Skeletal muscle cell (primary cell): ENCODE results near the gene PARK7.

Experiments
- DNase-seq: peaks from one replicate; pipeline ENCODE4 v3.0.0-alpha.2; 2010; ENCODE audit warnings: low read depth
- H3K4me3 ChIP-seq: 2 replicates; pipeline ENCODE4 v1.5.1; 2011; ENCODE audit warnings: low read depth, mild to moderate bottlenecking, control low read depth, low read length, moderate library complexity

Gene PARK7

GRCh38 chr1:8004803-8005573, 43.5 kb downstream of the PARK7 start:
- no peak overlapping the region for H3K4me3 ChIP-seq
- DNase-seq, result peak; percentile 96

GRCh38 chr1:8006037-8006963, 44.8 kb downstream of the PARK7 start:
- no peak overlapping the region for H3K4me3 ChIP-seq

GRCh38 chr1:8009043-8010002, 47.8 kb downstream of the PARK7 start:
- DNase-seq, result no peak
- H3K4me3 ChIP-seq, result no peak overlapping the region

More at GRCh38 chr1:8006037-8006963, 44.8 kb downstream of the PARK7 start:
- no peak for DNase-seq

DNA sequence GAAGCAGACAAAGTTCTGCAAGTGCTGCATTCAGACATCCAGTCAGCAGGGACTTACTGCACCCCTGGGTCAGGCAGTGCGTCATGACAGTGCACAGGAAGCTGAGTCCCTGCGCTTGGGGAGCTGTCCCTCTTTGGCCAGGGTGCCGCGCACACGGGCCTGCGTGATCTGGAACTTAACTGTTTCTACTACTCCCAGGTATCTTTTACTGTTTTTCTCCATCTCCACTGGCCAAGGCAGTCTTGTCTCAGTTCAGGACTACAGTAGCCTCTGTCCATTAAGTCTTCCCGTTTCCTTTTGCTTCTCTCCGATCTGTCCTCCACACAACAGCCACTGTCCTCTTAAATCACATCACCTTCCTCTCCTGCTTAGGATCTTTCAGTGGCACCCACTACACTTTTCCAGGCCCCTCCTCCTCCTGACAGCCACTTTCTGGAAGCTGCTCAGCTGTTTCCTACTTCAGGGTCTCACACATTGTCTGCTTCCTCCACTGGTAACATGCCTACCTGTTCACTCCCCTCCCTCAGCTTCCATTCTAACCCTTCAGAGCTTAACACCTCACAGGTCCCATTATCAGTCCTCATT, 48.7 kb downstream of the PARK7 start:
- H3K4me3 ChIP-seq, result no peak overlapping the region
- DNase-seq, result no peak

GRCh38 chr1:8011016-8011415, 49.5 kb downstream of the PARK7 start:
- no peak for DNase-seq
- no peak overlapping the region for H3K4me3 ChIP-seq

DNA sequence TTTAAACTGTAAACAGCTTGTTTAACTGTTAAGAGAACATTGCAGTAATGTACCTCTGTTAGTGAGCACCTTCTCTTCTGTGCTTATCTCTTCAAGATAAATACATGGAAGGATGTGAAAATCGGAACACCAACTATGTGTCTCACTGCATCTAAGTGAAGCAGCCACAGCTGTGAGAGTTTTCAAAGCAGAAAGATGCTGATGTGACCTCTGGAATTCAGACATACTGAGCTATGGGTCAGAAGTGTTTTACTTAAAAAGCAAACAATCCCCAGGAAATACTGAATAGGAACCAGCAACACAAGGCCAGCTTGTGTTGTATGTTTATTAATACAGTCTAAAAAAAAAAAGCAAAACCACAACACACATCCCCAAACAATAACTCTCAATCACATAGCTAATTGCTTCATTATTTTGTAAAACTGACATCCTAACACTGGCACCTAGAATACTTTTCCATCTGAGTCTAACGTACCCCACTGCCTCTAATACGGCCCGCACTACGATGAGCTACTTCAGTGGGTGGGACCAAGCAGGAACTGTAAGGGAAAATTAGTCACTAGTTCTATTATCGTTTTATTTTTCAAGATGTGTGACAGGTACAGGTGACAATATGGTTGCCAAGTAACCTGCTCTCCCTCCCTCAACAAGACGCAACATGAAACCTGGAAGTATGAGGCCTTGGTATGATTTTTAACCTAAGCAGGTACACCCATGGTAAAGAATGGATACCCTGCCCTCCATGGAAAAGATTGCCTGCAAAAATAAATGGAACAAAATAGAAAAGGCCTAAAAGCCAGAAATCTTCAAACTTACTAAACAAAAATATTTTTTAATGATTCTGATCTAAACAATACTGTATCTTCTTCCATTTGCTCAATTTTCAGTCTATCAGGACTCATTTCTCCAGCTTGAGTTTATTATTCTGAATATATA, 50.7 kb downstream of the PARK7 start:
- DNase-seq, result no peak

GRCh38 chr1:8012955-8013354, 51.4 kb downstream of the PARK7 start:
- no peak for DNase-seq
- no peak overlapping the region for H3K4me3 ChIP-seq

More for the DNA sequence above, 50.7 kb downstream of the PARK7 start:
- H3K4me3 ChIP-seq, result no peak overlapping the region

- H3K4me3 ChIP-seq, result no peak overlapping the region
- DNase-seq, result no peak
Measured at GRCh38 chr1:8013399-8013798, 51.9 kb downstream of the PARK7 start.

- H3K4me3 ChIP-seq, result no peak overlapping the region
- no peak for DNase-seq
Measured at GRCh38 chr1:8013800-8014199, 52.3 kb downstream of the PARK7 start.

DNA sequence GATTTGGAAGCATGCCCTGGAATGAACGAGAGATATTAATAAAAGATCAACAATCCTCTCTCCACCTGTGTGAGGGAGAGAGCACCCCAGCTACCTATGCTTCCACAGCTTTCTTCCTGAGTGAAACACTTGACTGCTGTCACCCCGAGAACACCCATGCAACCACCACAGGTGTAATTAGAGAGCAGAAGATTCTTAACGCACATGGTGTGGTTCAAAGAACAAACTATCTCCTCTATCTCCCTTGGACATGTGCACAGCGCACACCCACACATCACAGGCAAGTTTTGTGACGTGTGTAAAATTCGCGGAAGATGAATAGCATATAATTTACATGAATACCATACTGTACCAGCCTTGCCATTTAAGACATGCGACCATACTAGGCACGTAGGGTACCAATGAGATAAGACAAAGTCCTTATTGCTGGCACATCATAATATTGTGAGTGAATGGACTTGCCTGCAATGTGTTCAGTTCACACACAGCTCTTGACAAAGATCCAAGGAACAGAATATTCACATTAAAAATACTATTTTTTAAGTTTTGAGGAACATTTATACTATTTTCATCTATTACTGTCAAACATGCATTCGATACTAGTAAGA, 53.0 kb downstream of the PARK7 start:
- H3K4me3 ChIP-seq, result no peak overlapping the region
- no peak for DNase-seq

DNA sequence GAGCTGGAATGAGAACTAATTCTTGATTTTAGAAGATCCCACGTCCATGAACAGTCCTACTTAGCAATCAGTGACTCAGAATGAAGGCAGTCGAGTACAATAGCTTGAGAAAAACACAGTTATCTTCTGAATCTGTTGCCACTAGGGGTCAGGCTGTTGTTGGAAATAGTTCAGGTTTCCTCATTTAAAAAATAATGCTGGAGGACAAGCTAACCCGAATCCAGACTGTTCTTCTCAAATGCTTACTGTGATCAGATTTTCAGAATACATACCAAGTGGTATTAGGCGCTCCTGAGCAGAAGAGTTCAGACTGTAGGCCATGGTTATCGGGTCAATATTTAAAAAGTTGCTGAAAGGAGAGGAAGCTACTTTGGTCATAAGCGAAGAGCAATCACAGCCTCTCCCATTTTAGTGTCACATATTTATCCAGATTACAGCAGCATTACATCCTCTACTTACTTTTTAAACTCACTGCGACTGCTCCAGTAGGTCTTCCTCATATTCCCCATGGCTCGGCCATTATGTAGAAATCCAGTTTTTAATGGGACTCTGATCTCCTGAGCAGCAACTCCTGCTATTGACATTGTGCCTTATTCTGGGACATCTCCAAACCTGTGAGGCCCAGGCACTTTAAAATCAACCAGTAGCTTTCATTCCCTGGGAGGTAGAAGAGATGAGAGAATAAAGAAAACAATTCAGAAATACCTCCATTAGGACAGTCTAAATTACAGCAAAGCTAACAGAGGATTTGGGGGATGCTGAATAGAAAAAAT, 53.7 kb downstream of the PARK7 start:
- no peak overlapping the region for H3K4me3 ChIP-seq
- peak; percentile 60 for DNase-seq

- DNase-seq, result no peak
- no peak overlapping the region for H3K4me3 ChIP-seq
Measured at GRCh38 chr1:8015809-8016165, 54.3 kb downstream of the PARK7 start.

- no peak for DNase-seq
- no peak overlapping the region for H3K4me3 ChIP-seq
Measured at GRCh38 chr1:8016210-8016894, 54.8 kb downstream of the PARK7 start.

DNA sequence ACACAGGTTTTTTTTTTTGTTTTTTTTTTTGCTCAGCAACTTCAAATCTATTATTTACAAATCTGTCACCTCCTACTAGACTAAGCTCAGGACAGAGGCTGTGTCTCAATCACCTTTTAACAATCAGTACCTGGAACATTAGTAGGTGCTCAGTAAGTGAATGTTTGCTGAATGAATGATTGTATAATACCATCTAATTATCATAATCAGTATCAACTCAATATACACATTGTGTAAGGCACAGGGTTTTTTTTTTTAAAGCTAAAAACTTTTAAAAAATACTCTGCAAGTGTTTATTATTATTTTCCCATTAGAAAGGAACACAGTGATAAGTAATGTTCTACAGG, 55.4 kb downstream of the PARK7 start:
- DNase-seq, result no peak
- H3K4me3 ChIP-seq, result no peak overlapping the region

GRCh38 chr1:8017495-8018197, 56.1 kb downstream of the PARK7 start:
- H3K4me3 ChIP-seq, result no peak overlapping the region

More at GRCh38 chr1:8017495-8018197, 56.1 kb downstream of the PARK7 start:
- no peak for DNase-seq
